Activated gamma-delta T cell (primary cell): ENCODE results near the gene INMT.

Experiments
- DNase-seq: peaks from one replicate; lab custom pipeline; 2025; lab: John Stamatoyannopoulos, UW

Gene INMT

DNA sequence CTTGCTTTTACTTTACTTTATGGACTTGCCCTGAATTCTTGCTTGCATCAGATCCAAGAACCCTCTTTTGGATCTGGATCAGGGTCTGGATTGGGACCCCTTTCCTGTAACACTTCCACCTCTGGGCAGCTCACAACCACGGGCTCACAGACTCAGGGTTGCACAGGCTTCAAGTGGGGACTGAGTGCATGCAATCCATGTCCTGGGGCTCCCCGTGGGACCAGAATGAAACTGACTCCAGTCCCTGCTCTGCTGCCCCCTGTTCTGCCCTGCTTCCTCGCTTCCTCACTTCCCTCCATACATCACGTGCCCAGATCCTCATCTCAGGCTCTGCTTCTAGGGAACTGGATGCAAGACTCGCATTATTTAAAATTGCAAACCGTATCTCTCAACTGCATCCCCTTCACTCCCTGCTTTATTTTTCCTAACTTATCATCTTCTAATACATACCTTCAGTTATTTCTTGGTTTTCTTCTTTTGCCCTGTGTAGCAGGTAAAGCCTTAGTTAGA is 23.3 kb upstream of the INMT start:
- no peak for DNase-seq

GRCh38 chr7:30729642-30730041 is 22.3 kb upstream of the INMT start:
- DNase-seq: no peak

DNA sequence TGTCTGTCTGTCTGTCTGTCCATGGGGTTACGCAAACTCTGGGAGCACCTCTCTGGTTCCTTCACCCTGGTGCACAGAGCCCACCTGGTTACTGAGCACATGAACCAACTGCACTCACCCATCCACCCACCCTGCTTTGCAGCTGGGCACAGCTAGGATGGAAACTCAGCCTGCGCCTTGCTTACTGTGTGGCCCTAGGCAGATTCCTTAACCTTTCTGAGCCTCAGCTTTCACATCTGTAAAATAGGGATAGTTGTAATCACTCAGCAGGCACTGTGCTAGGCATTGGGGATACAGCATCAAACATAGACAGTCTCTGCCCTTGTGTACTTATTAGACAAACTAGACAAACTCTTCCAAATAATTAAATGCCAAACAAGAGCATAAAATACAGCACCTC is 21.8 kb upstream of the INMT start:
- DNase-seq: no peak

GRCh38 chr7:30730996-30731395 is 20.9 kb upstream of the INMT start:
- no peak for DNase-seq

GRCh38 chr7:30731581-30731980 is 20.4 kb upstream of the INMT start:
- no peak for DNase-seq

DNA sequence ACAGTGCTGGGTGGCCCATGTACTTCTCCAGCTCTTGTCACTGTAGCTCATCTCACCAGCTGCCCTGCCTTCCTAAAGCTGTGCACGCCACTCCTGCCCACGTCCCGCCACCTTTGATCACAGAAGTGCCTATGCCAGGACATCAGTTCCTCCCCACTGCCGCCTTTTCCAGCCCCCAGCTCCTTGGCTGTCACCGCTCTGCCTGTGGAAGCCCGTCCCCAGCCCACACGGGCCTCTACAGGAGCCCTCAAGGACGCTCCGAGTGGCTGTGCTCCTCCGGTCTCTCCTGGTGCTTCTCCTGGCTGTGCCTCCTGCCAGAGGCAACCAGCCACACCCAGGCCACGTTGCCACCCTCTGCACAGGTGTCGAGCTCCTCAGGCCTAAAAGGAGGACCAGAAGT is 19.3 kb upstream of the INMT start:
- no peak for DNase-seq

- no peak for DNase-seq
These were observed 18.7 kb upstream of the INMT start for GRCh38 chr7:30733216-30733615.

DNA sequence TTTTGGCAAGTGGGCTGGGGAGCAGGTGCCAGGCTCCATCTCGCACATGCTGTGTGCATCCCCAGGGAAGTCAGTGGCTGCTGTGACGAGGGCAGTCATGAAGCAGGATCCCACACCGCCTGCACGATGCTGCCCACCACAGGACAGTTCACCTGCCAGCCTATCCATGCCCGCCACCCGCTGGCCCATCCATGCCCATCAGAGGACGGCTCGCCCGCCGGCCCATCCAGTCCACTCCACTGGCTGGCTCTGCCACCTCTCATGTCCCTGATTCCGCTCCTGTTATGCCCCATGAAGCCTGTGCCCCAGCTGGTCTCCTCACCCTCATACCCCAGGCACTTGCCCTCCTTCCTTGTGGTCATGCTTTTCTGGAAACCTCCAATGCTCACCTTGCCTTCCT is 18.2 kb upstream of the INMT start:
- no peak for DNase-seq

GRCh38 chr7:30734497-30734896 is 17.4 kb upstream of the INMT start:
- DNase-seq: no peak

DNA sequence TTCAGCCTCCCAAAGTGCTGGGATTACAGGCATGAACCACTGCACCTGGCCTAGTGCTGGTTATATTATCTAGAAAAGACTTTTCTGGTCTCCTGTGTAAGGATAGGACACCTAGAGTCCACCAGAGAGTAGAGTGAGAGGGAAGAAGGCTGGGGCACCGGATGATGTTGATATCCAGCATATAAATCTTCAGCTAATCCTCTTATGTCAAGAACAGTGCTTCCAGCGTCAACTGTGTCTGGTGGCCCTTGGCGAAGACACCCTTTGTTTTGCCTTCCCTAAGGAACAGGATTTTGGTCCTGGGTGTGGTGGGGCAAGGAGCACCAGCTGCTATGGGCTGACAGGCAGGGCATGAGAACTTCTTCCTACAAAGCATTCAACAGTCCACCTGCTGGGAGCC is 16.3 kb upstream of the INMT start:
- no peak for DNase-seq

DNA sequence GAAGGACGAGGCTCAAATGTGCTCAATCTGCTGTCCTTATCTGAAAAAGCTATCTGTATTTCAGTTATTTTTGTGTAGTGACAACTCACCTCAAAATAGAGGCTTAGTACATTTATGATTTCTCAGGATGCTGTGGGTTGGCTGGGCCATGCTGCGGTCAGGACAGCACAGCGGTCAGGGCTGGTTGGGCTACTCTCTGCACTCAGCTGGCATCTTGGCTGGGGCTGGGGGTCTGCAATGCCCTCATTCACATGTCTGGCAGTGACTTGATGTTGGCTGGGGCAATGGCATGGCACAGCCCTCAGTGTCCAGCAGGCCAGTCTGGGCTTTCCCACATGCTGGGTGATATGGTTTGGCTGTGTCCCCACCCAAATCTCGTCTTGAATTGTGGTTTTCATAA is 15.6 kb upstream of the INMT start:
- no peak for DNase-seq

DNA sequence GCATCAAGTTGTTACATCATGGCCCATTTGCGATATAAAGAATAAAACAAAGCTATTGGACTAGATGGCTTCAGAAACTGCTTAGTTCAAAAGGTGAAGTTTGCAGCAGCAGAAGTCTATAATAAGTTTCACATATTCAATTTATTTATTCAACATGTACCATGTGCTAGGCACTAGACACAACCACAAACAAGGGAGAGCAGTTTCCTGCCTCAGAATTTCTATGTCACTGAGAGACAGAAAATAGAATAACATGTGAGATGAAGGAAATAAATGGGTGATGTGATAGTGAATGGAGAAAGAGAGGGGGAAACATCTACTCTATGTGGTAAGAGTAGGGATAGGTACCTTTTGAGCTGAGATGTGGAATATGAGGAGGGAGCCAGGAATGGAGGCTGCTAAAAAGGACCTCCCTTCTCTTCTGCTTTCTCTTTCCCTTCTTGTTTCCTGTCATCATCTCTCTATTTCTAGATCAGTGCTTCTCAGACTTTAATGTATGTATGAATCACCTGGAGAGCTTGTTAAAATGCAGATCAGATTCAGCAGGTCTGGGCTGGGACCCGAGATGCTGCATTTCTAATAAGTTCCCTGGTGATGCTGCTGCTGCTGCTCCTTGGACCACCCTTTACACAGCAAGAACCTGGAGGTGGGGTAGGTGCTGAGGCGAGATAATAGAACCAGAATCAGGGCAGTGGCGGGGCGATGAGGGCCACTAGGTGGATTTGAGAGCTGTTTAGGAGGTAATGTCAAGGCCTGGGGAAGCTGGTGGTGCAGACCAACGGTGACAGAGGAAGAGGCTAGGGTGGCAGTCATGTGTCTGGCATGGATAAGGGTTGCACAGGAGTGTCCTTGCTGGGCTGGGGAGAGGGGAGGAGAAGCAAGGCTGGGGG is 13.7 kb upstream of the INMT start:
- DNase-seq: no peak

DNA sequence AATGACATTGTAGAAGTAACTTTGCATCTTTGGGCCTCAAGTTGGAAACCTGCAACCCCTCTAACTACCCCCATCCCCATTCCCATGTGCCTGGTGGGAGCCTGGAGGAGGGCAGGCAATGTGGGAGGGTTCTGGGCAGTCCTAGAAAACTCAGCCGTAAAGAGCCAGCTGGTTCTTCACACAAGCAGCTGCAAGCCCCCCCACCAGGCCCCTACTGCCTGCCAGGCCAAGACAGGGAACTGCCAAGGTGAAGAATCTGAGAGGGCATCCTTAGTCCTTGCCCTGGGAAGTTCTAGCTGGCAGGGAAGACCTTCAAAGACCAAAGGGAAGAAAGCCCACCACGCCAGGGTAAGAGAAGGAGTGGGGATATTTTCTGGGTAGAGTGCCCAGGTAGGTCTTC is 12.2 kb upstream of the INMT start:
- no peak for DNase-seq

DNA sequence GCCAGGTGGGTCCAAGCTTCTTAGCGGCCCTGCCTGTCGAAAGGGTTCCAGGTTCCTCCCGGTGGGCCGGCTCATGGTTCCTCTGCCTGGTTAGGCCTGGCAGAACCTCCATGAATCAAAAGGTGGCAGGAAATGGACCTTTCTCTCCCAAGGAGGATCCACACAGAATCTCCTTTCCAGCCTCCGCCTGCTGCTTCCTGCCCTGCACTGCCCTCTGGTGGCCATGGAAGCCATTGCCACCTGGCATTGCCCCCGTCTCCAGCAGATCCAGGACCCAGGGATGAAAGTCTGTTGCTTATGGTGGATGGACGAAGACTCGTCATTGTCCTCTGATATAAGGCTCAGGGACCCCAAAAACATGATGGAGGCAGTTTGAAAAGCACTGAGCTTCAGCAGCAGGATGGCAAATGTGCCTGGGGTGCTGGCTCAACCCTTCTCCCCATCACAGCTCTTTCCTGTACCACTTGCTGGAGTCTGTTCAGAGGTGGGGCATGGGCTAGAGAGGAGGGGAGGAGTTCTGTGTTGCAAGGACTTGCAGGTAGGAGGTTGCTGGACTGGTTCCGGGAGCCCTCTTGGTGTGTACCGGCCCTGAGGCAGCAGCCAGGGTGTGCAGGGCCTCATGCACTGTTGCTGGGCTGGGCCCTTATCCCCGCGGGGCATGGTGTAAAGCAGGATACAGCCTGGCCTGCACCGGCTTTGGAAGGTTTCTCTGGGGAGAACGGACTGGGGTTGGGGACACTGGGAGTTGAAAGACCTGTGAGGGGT is 11.3 kb upstream of the INMT start:
- DNase-seq: peak; percentile 23

DNA sequence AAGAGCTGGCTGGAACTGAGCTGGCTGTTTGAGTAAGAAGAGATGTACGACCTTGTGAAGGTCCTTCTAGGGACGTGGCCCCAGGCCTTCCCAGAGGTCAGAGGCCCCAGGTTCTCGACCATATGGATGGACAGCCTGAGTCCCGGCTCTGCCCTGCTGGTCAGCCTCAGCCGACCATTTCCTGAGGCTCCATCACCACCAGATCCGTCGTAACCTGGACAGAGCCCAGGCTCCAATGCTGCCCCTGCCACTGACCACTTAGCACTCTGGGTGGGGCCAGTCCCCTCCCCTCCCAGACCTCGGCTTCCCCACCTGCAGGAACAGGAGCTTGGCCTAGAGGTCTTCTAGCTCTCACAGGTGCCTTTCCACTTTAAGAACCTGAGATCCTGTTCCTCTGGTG is 10.6 kb upstream of the INMT start:
- DNase-seq: no peak

- no peak for DNase-seq
These were observed 8.4 kb upstream of the INMT start for GRCh38 chr7:30743371-30744074.

DNA sequence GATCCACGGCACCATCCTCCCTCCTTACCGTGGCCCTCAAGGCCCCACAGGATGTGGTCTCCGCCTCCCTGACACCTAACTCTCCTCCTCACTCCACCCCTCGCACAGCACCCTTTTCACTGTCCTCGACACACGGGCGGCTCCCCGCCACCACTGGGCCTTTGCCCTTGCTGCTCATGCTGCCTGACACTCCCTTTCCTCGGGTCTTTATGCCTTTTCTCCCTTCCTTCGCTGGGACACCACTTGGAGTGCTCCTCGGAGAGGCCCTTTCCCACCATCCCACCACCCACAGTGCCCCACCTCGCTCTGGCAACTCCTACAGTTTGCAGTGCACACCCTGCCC is 7.9 kb upstream of the INMT start:
- DNase-seq: no peak

DNA sequence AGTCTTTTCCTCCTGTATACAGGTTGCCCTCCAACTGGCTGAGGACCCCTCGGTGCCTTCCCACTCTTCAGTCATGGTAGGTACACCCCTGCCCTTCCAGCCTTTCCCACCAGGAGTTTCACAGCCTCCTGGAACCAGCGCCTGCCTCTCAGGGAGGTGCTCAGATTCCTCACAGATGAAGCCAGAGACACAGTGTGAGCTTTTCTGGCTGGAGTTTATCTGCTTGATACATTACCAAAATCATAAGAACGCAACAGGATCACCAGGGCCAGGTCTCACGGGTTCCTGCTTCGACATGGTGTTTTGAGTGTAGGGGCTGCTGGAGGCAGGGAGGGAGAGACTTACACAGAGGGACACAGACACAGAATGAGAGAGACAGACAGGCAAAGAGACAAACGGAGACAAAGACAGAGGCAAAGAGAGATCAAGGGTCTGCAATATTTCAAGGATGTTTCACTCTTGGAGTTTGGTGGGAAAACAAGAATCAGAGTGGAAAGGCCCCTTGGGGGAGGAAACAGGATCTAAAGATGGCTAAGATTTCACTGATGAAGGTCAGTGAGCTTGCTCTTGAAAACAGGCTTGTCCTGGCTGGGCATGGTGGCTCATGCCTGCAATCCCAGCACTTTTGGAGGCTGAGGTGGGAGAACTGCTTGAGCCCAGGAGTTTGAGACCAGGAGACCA is 6.5 kb upstream of the INMT start:
- DNase-seq: no peak

DNA sequence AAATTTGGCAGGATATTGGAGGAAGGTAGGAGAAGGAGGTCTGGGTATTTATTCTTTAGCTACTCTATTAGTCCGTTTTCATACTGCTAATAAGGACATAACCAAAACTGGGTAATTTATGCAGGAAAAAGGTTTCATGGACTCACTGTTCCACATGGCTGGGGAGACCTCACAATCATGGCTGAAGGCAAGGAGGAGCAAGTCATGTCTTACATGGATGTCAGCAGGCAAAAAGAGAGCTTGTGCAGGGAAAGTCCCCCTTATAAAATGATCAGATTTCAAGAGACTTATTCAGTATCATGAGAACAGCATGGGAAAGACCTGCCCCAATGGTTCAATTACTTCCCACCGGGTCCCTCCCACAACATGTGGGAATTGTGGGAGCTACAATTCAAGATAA is 1.9 kb upstream of the INMT start:
- no peak for DNase-seq

- no peak for DNase-seq
These were observed 968 bp upstream of the INMT start for GRCh38 chr7:30750683-30751650.

GRCh38 chr7:30752484-30752883 is 549 bp downstream of the INMT start:
- no peak for DNase-seq
